Measurements from ENCODE around the gene HEY2. TPM values are rescaled to one million over a fixed set of nuclear protein-coding genes. Genes with fewer than 3 reads are reported as not detected.

The HEY2 gene
- total and polyA plus RNA-seq, 12 donors = 12.4 to 75.1 (median 33.2) TPM

DNA sequence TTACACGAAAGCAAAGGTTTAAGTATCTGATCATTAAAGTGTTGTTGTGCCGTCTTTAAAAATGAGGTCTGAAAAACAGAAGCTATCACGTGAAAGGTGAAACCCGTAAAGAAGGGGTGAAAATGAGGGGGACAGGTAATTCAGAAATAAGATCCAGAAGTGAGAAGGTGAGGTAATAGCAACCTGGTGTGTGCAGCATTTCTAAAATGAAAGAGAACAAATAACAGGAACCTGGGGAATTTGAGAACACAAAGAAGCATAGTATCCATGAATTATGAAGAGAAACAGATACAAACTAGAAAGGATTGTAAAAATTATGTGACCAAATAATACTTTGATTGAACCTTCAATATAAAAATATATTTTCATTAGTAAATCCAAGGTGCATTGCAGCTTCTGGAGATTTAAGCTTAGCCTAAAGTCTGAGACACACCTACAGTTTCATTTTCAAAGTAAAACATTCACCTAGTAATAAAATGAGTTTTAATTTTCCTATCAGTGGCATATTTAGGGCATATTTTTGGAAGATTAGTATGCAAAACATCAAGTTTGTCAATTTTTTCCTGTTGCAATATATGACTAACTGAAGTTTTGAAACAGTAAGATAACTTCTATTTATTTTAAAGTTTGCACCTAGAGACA, 1.4 kb downstream of the HEY2 start:
- peak overlapping the region; percentile 88 to 98 (median 96) for H3K27ac ChIP-seq
- peaks cover 2 to 52% (median 17%) of the 10 kb centered on the region in 9 donors for H3K4me1 ChIP-seq
- 28 to 34% methylated on average over 4 of the region's 4 CpGs for WGBS, 2 donors
- peak overlapping the region; percentile 0 to 87 (median 76) for H3K4me3 ChIP-seq
- DNase-seq (no peak), ATAC-seq (no peak)
- H3K36me3 ChIP-seq = peaks cover 0 to 18% (median 0%) of the 10 kb centered on the region in 9 donors
- TF ChIP-seq, protein P1, sequence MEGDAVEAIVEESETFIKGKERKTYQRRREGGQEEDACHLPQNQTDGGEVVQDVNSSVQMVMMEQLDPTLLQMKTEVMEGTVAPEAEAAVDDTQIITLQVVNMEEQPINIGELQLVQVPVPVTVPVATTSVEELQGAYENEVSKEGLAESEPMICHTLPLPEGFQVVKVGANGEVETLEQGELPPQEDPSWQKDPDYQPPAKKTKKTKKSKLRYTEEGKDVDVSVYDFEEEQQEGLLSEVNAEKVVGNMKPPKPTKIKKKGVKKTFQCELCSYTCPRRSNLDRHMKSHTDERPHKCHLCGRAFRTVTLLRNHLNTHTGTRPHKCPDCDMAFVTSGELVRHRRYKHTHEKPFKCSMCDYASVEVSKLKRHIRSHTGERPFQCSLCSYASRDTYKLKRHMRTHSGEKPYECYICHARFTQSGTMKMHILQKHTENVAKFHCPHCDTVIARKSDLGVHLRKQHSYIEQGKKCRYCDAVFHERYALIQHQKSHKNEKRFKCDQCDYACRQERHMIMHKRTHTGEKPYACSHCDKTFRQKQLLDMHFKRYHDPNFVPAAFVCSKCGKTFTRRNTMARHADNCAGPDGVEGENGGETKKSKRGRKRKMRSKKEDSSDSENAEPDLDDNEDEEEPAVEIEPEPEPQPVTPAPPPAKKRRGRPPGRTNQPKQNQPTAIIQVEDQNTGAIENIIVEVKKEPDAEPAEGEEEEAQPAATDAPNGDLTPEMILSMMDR (IDR thresholded peaks at IDR 0.05) = no peak
- no peaks in the 10 kb centered on the region for H3K9me3 ChIP-seq
- intact Hi-C loops (cut with DNase I) = loop anchor here in 5 of 10 donors (2.0 to 10.0 kb wide), 5 partner anchors 162 to 599 kb away; partner anchors contain the start of gene TPD52L1 (in 2 of the 5)
- peaks cover 0 to 92% (median 0%) of the 10 kb centered on the region in 7 donors for H3K27me3 ChIP-seq

DNA sequence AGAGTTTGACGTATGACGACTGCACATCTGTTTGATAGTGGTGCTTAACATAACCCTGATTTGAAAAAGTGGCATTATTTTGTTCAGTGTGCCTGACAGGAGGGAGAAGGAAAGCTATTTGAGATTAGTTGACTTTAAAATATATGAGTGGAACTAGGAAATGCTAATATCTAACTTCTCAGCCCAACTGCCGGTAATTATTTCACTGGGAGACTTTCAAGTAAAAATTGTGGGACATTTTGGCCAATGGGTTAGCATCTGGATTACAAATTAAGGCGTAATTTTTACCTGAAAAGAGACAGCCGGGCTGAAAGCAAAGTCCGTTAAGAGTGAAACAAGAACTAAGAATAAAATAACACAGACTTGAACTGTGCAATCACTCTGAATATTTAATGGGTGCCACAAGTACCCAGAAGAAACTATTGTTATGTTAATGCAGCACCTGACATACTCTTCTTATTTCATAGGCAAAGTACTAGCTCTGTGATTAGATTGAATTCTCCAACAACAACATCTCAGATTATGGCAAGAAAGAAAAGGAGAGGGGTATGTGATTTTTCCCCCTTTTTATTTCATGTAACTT, 2.0 kb downstream of the HEY2 start:
- Histone ChIP-seq H3K27ac (peak overlapping the region; percentile 33 to 98 (median 96)), H3K4me1 (peaks cover 3 to 48% (median 19%) of the 10 kb centered on the region in 9 donors), H3K36me3 (peaks cover 0 to 24% (median 0%) of the 10 kb centered on the region in 9 donors), H3K4me3 (peak overlapping the region; percentile 0 to 87 (median 76)), H3K9me3 (no peaks in the 10 kb centered on the region), H3K27me3 (peaks cover 0 to 90% (median 0%) of the 10 kb centered on the region in 7 donors)
- 29 to 44% methylated on average over 6 of the region's 6 CpGs for WGBS, 2 donors
- intact Hi-C loops (cut with DNase I) = loop anchor here in 5 of 10 donors (2.0 to 10.0 kb wide), 5 partner anchors 163 to 599 kb away; partner anchors contain the start of gene TPD52L1 (in 2 of the 5)
- DNase-seq = no peak
- no peak for ATAC-seq
- TF ChIP-seq, protein P1 (IDR thresholded peaks at IDR 0.05) = no peak

DNA sequence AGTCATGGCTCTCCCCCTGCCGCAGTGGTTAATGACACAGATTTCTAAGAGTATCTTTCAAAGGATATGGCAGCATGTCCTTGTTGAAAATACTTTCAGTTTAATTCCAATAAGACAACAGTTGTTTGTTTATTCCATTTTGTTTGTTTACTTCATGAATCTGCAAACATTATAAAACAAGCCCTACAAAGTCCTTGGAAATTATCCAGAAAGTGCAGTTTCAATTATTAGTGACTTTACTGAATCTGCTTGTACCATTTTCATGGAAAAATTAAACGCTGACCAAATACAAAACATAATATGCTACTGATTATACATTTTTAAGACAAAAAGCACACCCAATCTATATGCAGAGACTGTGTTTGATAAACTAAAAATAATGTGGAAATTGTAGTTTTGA, 3.3 kb downstream of the HEY2 start:
- H3K4me1 ChIP-seq = peaks cover 3 to 47% (median 19%) of the 10 kb centered on the region in 9 donors
- TF ChIP-seq, protein P1 (IDR thresholded peaks at IDR 0.05) = no peak
- ATAC-seq = no peak
- WGBS, 2 donors = 54 to 59% methylated on average over 2 of the region's 2 CpGs
- intact Hi-C loops (cut with DNase I) = loop anchor here in 6 of 10 donors (1.0 to 10.0 kb wide), 6 partner anchors 165 to 600 kb away; partner anchors contain the start of gene TPD52L1 (in 2 of the 6)
- peak overlapping the region; percentile 9 to 87 (median 76) for H3K4me3 ChIP-seq
- peak overlapping the region in 9 of 10 donors; percentile 88 to 98 (median 96) for H3K27ac ChIP-seq
- peaks cover 0 to 88% (median 0%) of the 10 kb centered on the region in 7 donors for H3K27me3 ChIP-seq
- no peak for DNase-seq
- peaks cover 0 to 38% (median 0%) of the 10 kb centered on the region in 9 donors for H3K36me3 ChIP-seq
- H3K9me3 ChIP-seq = no peaks in the 10 kb centered on the region

- WGBS, 2 donors = 26 to 29% methylated on average over 5 of the region's 5 CpGs
- Histone ChIP-seq H3K36me3 (peaks cover 0 to 44% (median 0%) of the 10 kb centered on the region in 9 donors), H3K4me1 (peaks cover 3 to 47% (median 19%) of the 10 kb centered on the region in 9 donors), H3K9me3 (no peaks in the 10 kb centered on the region), H3K27me3 (peaks cover 0 to 84% (median 0%) of the 10 kb centered on the region in 7 donors), H3K4me3 (peak overlapping the region; percentile 9 to 87 (median 76)), H3K27ac (peak overlapping the region in 9 of 10 donors; percentile 8 to 98 (median 93))
- intact Hi-C loops (cut with DNase I) = loop anchor here in 5 of 10 donors (2.0 to 10.0 kb wide), 5 partner anchors 166 to 601 kb away; partner anchors contain the start of gene TPD52L1 (in 2 of the 5)
- DNase-seq = no peak
- ATAC-seq = no peak
- TF ChIP-seq, protein P1 (IDR thresholded peaks at IDR 0.05) = peak in 8 of 9 donors; percentile 17 to 70 (median 56)
Observed at GRCh38 chr6:125753218-125753936, 3.9 kb downstream of the HEY2 start.

Data from heart right ventricle (tissue), 16 donors.